DMS53 (cell line): Measurements from ENCODE around the gene AKAP10.
A peak's percentile ranks its signal among the peaks of the same experiment; 100 is the strongest.
"Not testable (repeated sequence)": the region's sequence is repeated elsewhere in the genome, so short reads cannot be mapped to it uniquely, and the experiment has no call there.

Experiments
- DNase-seq: peaks from one replicate; lab custom pipeline; 2025; lab: John Stamatoyannopoulos, UW

AKAP10 gene

DNA sequence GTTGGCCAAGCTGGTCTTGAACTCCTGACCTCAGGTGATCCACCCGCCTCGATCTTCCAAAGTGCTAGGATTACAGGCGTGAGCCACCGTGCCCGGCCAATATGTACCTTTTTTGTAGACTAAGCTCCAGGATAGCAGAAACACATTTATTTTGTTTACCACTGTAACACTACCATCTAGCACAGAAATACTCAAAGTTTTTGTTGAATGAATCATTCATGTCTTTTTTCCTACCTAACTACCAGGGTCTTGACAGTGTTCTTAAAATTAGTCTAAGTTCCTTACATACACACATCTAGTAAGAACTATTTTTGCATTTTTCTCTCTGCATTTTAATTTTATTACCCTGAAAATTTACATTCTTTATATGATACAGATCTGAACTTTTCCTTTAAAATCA is 44.4 kb downstream of the AKAP10 start:
- DNase-seq, result no peak

GRCh38 chr17:19928299-19928698 is 49.3 kb downstream of the AKAP10 start:
- DNase-seq, result no peak

GRCh38 chr17:19915245-19915978 is 62.2 kb downstream of the AKAP10 start:
- DNase-seq, result no peak

GRCh38 chr17:19911033-19911432 is 66.6 kb downstream of the AKAP10 start:
- no peak for DNase-seq

- DNase-seq, result no peak
These were observed 68.5 kb downstream of the AKAP10 start for GRCh38 chr17:19909139-19909538.

- DNase-seq, result peak; percentile 29
These were observed 72.1 kb downstream of the AKAP10 start for GRCh38 chr17:19905502-19905901.

- no peak for DNase-seq
These were observed 72.7 kb downstream of the AKAP10 start for GRCh38 chr17:19904924-19905323.

DNA sequence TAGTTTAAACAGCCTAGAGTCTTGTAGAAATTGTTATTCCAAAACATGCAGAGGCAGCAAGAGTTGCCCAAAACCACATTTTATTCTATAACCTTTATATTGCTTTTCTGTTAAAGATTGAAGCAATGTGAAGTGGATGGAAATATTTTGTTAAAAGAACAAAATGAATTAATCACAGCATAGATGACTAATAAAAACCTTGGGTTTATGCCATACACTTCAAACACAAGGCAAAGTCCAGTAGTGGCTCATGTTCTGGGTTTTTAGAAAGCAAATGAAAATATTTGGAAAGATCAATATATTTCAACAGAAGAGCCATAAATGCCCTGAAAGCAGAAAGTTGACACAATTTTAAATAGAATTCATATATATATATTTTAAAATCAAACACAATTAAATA is 73.2 kb downstream of the AKAP10 start:
- DNase-seq, result no peak

- no peak for DNase-seq
These were observed 76.8 kb downstream of the AKAP10 start for GRCh38 chr17:19900809-19901208.

DNA sequence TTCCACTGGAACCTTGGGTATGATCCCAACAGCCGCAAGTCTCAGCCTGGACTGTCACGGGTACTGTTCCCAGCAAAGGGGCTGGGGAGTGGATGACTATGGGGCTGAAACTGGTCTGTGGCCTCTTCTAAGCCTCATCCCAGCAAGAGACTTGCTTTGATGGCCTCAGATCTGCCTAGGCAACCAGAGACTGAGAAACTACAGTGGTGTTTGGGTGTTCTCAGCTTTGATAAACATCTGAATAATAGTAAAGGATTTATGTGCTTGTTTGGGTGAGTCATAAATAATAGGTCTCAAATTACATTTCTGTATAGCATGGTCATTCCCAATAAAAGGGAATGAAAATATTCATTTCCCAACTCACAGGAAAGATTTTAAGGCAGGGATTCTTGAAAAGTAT is 79.7 kb downstream of the AKAP10 start:
- DNase-seq, result peak; percentile 58

GRCh38 chr17:19897090-19897837 is 80.4 kb downstream of the AKAP10 start:
- peak; percentile 19 for DNase-seq

GRCh38 chr17:19896679-19897078 is 80.9 kb downstream of the AKAP10 start:
- no peak for DNase-seq

- not testable (repeated sequence) for DNase-seq
These were observed 87.1 kb downstream of the AKAP10 start for GRCh38 chr17:19890554-19890953.

DNA sequence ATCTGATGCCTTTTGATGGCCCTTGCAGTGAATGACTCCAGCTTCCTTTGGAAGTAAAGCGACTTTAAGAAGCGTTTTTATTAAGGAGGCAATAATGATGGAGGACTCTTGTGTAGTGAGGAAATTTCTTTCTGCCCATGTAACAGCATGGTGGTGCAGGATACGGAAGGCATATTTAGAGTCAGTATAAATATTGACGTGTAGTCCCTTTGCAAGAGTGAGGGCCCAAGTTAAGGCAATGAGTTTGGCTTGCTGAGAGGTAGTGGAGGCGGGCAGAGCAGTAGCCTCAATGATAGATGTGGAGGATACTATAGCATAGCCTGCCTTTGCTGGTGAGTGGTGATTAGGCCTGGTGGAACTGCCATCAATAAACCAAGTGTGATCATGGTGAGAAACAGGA is 87.6 kb downstream of the AKAP10 start:
- DNase-seq, result not testable (repeated sequence)

- DNase-seq, result no peak
These were observed 91.5 kb downstream of the AKAP10 start for GRCh38 chr17:19886116-19886515.

GRCh38 chr17:19883537-19884215 is 94.0 kb downstream of the AKAP10 start:
- DNase-seq, result no peak

DNA sequence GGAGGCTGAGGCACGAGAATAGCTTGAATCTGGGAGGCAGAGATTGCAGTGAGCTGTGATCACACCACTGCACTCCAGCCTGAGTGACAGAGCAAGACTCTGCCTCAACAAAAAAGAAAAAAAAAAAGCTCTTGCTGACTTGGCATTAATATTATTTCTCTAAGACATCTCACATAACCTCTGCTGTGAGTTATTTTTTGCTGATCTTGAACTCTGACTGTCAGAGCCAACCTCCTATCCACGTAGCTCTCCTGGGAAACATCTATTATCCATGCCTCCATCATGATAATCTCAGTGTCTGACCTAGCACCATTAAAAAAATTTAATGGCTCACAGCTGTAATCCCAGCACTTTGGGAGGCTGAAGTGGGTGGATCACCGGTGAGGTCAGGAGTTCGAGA is 97.2 kb downstream of the AKAP10 start:
- no peak for DNase-seq

DNA sequence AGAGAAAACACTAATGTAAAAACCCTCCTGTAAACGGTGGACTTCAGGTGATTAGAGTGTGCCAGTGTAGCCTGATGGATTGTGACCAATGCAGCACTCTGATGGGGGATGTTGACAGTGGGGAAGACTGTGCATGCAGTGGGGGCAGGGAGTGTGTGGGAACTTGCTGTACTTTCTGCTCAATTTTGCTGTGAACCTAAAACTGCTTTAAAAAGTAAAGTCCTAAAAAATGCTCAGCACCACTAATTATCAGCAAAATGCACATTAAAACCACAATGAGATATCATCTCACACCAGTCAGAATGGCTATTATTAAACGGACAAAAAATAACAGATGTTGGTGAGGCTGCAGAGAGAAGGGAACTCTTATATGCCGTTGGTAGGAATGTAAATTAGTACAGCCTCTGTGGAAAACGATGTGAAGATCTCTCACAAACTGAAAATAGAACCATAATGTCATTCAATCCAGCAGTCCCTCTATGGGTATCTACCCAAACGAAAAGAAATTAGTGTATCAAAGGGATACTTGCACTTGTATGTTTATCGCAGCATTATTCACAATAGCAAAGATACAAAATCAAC is 100.2 kb downstream of the AKAP10 start:
- DNase-seq, result no peak

DNA sequence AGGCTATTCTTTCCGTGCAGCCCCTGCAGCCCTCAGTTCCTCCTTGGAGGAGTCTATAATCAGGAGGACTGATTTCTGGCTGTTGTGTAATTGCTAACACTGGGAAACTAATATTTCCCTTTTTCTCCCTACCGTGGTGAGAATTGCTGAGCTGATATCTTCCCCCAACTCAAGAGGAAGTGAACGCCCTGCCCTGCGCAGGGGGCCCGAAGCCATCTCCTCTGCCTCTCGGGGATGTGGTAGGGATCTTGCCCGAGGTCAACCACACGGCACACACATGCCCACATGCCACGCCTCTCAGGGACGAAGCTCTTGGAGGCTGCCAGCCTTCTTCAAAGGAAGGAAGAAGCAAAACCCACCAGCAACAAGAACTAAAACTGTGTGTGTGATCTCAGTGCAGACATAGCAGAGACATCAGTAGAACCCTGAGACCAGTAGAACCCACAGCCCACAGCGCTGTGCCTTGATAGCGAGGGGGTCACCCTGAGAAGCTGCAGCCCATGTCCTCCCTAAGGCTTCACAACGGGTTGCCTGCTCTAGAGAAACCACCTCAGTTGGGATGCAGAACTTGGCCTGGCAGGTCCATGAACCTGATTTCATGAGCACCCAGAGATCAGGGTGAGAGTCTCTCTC is 101.0 kb downstream of the AKAP10 start:
- DNase-seq, result no peak

DNA sequence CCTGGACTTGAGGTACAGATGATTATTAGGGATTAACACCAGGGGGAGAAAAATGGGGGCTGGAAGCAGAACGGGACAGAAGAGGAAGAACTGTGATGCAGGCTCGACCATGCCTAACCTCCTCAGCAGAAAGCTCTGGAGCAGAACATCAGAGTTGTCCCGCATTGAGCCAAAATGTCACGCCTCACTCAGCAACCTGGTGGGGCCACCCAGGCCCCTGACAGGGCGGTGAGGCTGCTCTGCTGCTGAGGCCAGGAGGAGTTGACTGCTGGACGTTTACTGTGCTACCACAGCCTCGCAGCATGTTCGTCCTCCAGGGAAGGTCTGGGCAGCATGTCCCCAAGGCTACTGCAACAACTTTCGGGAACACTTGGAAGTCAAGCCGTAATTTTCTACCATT is 103.4 kb downstream of the AKAP10 start:
- DNase-seq, result no peak

DNA sequence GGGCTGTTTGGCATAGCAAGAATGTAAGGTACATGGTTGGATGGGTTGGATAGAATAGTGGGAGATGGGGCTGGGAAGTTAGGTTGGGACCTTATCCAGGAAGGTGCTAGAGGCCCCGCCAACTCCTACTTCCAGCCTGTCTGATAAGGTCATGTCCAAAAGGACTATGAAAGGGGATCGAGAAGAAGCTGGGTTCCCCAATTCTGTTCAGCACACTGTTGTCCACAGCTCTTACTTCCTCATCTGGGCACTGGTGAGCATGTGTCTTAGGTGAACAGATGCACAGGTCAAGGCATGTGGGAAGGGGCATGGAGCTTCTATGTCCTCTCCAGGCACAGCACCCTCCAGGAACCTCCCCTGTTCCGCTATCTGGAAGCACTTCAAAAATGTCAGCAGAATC is 104.3 kb downstream of the AKAP10 start:
- no peak for DNase-seq

GRCh38 chr17:19868079-19868395 is 109.6 kb downstream of the AKAP10 start:
- DNase-seq, result no peak
